CD4-positive, alpha-beta T cell treated with Interleukin-4 for 1 hour (primary cell): ENCODE measurements around the gene LPAR3.

Experiments
- DNase-seq, 2 donors: peaks; one replicate each; pipeline ENCODE4 v3.0.0-alpha.2; 2020 to 2022

The LPAR3 gene

DNA sequence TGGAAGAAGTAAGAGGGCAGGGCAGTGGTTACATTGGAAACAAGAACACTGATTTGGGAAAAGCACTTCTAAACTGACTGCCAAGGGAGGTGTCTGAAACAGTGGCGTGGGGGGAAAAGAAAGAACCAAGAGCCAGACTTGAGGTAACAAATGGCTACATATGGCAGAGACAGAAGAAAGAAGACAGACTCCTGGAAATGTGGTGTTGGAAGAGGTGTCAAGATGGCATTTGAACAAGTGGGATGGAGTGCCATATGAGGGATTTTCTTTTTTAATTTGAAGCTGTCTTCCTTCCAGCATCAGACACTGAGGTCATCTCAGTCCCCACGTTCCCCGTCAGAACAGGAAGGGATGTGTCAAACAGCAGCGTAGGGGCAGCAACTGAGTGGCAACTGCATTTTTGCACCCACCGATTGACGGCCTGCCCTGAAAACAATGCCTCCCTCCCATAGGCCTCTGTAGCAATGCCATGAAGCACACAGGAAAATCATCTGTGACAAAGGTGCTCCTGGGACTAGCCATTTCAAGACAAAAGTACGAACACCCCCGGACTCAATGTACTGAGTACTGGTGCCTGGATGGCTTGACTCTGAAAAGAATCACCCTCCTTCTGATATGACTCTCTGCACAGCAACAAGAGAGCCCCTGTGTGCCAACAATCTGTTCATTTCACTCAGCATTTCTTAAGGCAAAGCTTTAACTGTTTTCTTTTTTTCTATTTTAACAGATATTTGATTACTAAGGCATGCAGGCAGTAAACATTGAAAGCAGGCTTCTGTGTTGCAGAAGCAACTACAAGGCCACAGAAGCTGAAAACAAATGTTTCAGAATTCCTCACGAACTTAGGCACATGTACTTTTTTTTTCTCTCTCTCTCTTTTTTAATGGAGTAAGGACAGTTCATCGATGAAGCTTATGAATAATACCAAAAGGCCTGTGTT lies 37.0 kb downstream of the LPAR3 start:
- no peak for DNase-seq

DNA sequence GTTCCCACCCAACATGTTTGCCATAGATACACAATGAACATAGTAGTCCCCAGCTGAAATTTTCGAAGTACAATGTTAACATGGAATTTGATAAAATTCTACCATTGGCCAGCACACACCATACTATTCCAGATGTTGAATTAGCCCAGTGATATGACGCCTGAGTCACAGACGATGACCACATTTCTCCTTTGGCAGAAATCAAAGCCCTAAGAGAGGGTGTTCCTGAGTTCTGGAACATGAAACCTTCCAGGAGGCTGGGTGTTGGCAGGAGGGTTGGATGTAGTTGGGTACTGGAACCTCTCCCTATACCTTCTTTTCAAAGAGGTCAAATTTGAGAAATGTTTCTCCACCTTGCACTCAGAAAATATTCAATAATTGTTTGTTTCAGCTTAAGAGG lies 37.8 kb downstream of the LPAR3 start:
- no peak for DNase-seq

DNA sequence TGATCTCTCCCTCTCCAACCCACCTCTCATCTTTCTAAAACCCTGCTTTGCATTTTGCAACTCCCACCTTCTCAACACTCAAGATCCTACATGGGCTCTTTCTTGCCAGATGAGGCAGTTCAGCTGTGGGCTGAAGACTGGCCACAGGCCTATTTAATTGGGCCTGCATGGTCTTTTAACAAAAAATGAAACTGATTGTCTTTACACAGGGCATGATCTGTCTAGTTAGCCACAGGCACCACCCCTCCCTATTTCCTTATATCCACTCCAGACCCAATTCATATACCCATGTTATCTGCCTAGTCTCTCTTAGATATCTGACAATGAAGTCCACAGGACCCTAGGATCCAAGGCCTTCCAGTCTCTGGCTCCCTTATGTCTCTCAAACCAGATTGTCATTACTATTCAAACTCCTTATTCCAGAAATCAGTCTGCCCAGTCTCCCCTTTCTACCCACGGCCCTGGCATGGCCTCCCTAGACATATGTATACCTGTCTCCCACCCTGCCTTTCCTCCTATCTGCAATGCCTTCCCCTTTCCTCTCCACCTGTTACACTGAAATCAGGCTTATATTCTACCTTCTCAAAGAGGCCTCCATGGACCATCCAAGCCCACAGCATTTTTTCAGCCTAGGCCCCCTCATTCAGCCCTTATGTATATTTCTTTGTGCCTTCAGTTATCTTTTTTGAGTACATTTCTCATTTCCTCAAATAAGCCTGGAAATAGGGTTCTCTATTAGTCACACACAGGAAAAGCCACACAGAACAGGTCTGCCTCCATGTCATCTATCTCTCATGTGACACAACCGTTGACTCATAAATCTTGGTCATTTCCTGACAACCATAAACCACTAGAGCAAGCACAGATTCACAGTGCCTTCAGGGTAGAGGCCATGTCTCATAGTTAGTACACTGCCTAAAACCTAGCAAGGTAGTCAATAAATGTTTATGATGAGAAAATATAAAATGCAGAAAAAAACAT lies 39.0 kb downstream of the LPAR3 start:
- DNase-seq = peak; percentile 55 to 71

DNA sequence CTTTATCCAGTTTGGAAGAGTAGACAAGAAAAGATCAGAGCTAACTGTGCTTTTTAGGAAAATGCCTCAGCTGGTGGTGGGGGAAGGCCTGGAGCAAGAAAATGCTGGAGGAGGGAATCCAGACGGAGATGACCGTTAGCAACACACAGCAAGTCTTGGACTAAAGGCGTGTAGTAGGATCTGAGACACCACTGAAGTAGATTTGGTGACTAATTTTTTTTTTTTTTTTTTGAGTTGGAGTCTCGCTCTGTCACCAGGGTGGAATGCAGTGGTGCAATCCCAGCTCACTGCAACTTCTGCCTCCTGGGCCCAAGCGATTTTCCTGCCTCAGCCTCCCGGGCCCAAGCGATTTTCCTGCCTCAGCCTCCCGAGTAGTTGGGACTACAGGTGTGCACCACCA lies 41.2 kb downstream of the LPAR3 start:
- DNase-seq = no peak

DNA sequence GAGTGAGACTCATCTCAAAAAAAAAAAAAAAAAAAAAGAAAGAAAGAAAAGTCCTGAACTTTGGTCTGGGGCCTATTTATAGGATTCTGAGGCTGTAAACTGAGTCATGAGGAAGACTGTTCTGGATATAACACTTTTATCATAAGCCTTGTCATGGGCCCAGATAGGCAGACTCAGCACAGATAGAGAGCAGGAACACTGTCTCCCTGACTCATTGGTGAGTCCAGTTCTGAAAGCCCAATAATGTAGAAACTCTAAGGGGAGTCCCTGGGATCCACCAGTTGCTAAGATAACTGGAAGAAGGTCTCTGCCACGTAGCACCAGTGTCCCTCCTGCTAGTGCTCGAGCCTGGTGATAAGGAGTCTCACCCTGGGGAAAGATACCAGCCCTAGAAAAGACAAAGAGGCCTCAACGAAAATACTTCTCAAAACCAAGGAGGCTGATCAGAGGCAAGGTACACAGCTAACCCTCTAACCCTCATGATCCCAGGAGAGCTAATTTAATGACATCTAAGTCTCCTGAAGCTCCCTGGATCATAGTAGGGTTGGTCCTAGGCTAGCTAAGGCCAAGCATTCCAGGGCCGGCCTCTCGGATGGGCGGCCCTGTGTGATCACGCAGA lies 43.5 kb downstream of the LPAR3 start:
- DNase-seq = no peak

DNA sequence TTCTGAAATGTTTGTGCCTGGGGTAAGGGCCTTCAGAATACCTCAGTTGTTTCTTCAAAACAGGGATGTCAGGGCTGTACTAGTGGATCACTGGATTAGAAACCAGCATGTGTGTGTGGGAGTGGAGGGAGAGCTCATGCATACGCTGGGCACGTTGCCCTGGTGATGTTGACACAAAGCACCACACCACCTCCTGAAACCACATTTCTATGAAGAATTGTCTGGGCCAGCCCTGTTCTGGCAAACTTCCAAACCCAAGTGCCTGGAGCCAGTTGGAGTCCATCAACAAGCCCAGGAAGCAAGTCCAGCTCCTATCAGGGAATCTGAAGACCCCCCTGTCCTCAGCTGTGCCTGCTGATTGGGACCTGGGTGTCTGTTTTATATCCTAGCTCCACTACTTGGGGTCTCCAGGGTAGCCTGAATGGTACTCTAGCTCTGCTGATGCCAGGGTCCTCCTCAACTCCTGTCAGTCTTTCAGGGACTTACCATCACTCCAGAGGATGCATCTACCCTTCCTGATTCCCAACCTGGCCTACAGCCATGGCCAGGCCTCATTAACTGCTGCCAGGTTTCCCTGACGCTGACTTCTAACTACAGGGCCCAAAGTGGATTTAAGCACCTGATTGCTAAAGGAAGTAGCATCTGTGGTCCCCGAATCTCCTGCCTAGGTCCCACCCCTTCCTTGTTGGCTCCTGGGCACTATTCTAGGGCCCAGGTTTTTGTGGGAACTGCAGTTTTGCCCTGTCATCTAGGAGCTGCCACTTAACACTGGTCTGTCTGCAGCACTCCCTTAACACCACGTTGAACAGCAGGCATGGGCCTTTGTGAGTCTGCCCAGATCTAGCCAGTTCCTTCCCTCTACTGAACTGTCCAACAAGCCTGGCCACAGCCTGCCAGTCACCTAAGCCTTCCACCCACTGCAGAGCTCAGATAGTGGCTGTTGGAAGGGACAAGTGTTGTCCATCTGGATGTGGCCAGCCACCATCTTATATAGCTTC lies 45.5 kb downstream of the LPAR3 start:
- peak; percentile 36 to 41 for DNase-seq

DNA sequence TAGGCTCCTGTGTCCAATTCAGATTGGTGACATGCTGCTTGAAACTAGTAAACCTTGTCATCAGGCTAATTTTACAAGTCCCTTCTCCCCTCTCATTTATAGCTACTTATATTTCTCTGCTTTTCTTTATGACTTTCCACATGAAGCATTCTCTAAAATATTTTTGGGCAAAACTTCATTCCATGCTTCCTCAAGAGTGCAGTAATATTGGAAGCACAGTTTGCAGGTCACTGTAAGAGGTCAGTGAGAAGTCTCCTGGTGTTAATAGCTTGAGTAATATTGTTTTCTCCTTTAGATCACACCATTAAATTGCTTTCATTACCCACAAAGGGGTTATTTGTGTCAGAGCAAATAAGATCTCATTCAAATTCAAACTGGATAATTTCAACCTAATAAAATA lies 46.6 kb downstream of the LPAR3 start:
- no peak for DNase-seq

DNA sequence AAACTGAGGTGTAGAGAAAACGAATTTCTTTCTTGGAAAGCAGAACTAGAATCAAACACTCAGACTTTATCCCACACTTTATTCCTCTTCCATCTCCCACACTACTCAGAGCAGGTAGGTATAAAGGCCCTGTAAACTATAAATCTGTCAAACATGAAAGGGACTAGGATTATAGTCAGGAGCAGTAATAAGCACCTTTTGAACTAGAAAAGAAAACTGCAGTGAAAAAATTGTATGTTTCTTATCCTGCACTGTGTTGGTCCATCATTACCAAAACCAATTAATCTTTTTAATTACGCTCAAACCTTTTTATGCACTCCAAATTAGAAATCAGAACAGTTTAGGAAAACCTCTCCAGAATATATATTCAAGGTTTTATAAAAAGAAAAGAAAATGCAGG lies 47.6 kb downstream of the LPAR3 start:
- DNase-seq = no peak

DNA sequence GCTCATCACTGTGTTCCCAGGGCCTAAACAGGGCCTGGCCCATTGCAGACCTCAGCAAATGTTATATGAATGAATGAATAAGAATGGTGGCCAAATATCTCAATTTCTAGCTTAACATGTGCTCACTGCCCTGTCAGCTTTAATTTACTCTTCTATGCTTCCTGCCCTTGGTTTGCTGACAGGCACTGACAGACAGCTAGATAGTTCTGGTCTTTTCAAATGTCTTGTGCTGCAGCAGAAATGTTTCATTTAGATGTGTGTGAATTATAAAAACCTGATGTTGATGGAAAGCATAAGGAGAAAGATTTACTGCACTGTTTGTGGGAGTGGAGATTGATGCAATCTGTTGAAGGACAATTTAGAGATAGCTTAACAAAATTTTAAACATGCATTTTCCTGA lies 48.9 kb downstream of the LPAR3 start:
- no peak for DNase-seq

DNA sequence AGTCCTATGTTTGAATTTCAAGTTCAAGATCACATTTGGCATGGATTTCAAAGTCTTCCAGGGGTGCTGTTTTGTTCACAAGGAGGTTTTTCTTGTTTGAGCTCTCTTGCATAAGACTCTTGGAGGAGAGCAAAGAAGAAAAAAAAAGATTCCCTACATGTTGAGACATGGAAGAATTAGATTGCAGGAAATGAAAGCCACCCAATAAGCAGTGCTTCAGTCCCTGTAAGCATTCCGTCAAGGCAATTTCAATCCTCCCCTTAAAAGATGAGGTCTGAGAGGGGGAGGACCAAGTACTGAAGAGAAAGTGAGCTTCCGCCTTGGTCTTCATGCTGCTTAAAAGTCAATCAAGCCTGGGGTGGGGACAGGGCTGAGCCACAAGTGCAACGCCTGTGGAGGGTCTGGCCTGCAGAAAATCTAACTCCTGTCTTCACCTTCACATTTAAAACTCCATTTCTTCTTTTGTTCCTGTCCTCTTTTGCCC lies 50.2 kb downstream of the LPAR3 start:
- no peak for DNase-seq

DNA sequence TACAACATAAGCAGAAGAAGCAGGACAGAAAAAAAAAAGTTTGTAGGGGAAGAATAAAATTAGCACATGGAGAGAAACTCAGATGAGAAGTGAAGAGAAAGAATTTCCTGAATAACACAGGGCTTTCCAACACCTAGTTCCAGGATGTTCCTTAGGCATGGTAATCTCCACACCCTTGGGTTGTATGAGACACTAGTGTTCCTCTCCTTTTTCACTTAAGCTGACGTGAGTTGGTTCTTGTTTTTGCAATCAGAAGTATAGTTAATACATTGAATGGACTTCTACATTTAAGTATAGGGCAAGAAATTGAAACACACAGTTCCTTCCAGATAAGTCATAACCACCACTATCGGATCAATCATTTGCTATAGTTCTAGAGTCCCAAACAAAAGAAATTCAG lies 51.0 kb downstream of the LPAR3 start:
- DNase-seq = no peak

DNA sequence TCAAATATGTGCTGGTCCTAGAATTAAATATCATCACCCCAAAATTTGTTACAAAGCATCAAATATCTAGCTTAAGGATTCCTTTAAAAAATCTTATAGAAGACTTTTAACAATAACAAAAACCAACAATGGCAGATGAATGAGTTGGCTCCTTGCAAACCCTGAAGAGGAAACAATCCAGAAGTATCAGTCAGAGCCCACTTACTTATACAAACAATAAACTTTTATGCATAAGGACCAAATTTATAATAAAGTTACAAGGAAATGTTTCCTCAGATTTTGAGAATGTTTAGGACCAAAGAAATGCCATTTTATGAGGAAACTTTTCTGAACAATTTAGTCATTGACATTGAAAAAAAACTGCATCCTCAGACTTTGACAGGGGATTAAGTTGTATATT lies 52.7 kb downstream of the LPAR3 start:
- DNase-seq = no peak

DNA sequence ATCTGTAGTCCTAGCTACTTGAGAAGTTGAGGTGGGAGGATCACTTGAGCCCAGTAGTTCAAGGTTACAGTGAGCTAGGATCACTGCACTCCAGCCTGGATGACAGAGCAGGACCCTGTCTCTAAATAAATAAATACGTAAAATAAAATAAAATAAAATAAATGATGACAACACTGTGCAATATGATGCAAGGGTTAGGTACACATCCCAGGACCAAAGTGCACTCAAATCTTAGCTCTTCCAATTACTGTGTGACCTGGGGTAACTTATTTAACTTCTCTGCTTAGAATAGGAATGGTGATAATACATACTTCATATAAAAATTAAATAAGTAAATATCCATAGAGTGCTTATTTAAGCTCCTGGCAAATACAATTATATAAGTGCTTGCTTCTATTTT lies 53.5 kb downstream of the LPAR3 start:
- DNase-seq = no peak

DNA sequence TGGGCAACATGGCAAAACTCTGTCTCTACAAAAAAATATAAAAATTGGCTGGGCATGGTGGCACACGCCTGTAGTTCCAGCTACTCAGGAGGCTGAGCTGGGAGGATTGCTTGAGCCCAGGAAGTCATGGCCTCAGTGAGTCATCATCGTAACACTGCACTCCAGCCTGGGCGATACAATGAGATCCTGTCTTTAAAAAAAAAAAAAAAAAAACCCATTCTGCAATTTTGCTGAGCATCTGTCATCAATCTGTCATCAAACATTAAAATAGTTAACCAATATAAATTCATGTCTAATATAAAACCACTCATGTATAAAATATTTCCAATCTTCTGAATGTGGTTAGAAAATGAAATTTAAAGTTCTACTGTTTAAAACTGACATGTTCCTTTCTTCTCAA lies 56.9 kb downstream of the LPAR3 start:
- DNase-seq = no peak

DNA sequence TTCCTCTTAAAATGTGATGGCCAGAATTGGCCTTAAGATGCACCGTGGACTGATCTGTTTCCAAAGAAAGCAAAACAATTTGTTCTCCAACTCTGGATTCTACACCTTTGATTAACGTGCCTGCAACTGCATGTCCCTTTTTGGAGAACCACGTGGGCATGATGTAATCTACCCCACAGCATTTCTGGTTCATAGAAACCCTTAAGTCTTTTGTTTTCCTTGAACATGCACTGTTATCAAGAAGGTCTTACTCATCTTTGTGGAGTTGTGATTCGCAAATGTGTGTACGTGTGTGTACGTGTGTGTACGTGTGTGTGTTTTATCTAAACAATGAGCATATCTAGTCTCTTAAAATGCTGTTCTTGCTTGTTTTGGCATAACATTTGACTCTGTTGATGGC lies 57.8 kb downstream of the LPAR3 start:
- DNase-seq = no peak

DNA sequence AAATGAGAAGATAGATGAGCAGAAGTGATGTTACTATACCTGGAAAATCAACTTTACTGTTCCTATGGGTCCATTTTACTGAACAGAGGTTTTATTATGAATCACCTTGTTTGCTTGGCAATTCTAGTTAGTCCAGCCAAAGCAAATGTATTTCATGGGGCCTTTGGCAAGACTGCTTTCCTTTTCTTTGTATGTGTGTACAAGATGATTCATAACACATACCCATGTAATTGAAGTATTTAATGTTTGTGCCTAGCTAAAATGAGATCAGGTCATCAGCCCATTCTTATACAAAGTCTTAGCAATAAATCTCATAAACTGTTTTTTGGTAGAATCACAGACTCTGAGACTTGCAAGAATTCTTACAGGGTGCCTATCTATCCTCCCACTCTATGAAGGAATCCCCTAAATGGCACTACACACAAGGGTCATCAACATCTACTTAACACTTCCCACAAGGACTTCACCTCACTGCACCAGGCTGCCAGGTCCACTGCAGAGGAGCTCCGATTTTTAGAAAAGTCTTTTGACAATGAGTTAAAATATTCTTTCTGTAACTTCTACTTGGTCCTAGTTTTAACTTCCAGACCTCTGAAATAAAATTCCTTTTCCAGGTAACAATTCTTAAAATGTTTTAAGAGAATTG lies 58.5 kb downstream of the LPAR3 start:
- no peak for DNase-seq

DNA sequence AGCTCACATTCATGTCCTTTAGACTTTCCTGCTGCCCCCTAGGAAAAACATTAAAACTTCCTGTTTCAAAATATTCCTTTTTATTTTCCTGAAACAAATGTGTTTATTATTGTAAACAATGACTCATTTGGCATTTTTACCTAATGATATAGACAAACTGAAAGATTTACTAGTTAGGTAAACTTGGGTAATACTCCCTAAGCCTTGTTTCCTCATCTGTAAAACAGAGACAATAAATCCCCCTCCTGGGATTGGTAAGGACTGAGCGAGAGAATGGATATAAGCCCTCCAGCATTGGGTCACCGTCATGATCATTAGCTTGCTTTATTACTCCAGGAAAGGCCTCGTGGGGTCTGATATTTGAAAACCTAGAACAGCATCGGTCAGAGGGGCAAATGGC lies 59.8 kb downstream of the LPAR3 start:
- no peak for DNase-seq

DNA sequence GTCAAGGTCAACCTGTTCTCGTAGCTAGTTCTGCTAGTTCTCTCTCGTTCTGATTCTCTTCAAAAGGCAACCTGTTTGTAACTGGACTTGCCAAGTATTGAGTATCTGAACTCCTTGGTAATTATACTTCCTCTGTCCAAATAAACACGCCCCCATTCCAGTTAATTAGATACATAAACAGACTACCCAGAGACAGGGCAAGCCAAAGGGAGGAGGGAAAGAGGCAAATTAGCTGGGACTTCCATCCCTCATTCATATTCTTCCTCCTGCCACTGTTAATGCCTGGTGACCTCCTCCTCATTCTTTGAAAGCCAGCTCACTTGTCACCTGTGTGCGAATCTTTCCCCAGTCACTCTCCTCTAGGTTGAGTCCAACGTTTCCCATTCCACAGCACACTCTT lies 62.9 kb downstream of the LPAR3 start:
- DNase-seq = no peak

DNA sequence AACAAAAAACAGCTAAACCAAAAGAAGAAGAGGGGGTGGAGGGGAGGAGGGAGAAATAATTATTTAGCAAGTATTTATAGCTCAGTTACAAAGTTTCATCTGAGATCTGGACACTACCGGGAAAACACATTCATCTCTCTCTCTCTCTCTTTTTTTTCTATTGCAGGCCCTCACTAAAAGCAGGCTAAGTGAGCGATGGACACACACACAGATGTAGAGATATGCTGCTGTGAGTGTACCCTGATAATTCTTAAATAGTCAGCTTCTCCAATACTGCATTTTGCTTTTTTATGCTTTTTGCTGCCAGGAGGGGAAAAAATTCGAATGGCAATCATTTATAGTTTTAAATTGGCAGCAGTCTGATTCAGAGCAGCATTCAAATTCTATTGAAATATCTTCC lies 65.0 kb downstream of the LPAR3 start:
- no peak for DNase-seq

DNA sequence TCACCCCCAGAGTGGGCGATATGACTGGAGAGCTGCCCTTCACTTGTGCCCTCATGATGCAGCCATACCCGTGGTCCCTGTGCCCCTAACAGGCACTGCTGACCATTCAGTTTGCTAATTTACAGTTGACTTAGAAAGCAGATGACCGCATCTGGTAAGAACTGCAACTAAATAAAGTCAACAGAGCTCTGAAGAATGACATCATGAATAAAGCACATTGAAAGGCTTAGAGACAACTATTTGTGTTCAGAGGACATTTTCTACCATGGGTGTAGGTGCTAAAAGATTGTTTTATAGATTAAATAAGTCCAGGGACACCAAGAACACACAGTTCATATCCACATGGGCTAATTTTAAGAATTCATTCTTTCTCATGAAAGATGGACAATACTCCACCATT lies 65.5 kb downstream of the LPAR3 start:
- DNase-seq = no peak

DNA sequence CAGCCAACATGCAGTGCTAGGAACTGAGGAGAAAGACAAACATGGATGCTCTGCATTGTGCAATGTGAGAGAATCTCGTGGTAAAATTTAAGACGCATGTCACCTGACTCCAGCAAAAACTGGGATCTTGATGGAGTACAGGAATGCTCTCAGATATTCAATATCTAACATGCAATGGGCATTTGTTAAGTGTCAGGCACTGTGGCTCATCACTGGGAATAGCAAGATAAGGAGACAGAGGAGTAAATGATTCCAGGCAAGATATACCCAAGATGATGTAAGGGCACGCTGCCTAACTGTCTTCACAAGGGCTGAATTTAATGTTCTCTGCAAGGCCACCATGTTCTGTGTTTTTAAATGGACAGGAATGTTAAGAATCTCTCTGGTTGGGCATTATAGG lies 67.8 kb downstream of the LPAR3 start:
- DNase-seq = no peak
